ENCODE results near the gene SLC36A2.
"Not testable (repeated sequence)": the region's sequence is repeated elsewhere in the genome, so short reads cannot be mapped to it uniquely, and the experiment has no call there.

The SLC36A2 gene

DNA sequence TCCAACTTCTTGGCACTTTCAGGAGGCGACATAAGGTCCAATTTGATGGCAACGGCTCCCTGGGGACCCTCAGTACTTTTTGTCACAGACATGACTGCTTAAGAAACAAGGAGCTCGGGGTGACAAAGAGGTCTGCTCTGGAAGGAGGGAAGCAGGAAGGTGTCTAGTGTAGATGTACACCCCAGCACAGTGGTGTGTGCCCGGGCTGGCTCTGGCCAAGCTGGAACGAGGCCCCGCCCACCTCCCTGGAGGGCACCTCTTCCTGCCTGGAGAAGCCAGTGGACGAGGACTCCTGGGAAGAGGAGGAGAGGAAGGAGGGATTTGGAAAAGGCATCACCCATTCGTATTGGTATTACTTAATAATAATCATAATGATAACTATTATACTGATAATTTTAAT is at the start of gene SLC36A2:
Gene SLC36A2 (minus strand): TSS at position 191 of the 400 bp plus-strand sequence. CDS start 99 bp downstream, at position 92.
- no peak for DNase-seq (ENCODE audit: low spot score)

GRCh38 chr5:151388960-151389359 is 41.6 kb upstream of the SLC36A2 start:
- no peak for DNase-seq (ENCODE audit: low spot score)

- DNase-seq (ENCODE audit: low spot score), result no peak
Observed at GRCh38 chr5:151384106-151384505, 36.7 kb upstream of the SLC36A2 start.

GRCh38 chr5:151383011-151383410 is 35.7 kb upstream of the SLC36A2 start:
- DNase-seq (ENCODE audit: low spot score), result no peak

DNA sequence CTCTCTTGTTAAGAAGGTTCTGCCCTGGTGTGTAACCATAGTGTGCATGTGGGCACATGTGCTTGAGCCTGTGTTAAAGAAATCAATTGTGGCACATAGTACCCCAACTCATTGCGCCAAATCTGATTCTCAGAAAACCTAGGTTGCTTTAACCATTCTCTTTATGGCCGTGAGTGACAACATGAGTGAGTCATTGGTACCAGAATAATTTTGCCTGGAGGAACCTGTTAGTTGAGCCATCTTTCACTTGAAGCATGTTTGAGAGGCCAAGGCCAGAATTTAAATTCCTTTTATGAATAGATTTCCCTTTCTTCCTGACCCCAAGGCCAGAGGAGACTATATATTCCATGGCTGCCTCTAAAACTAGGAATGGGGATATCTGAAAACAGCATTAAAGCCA is 35.2 kb upstream of the SLC36A2 start:
- DNase-seq (ENCODE audit: low spot score), result no peak

- no peak for DNase-seq (ENCODE audit: low spot score)
Observed at GRCh38 chr5:151381899-151382298, 34.5 kb upstream of the SLC36A2 start.

GRCh38 chr5:151378616-151379015 is 31.3 kb upstream of the SLC36A2 start:
- DNase-seq (ENCODE audit: low spot score), result no peak

- DNase-seq (ENCODE audit: low spot score), result no peak
Observed at GRCh38 chr5:151374539-151374938, 27.2 kb upstream of the SLC36A2 start.

- DNase-seq (ENCODE audit: low spot score), result not testable (repeated sequence)
Observed at GRCh38 chr5:151367038-151367437, 19.7 kb upstream of the SLC36A2 start.

- no peak for DNase-seq (ENCODE audit: low spot score)
Observed at GRCh38 chr5:151363673-151364072, 16.3 kb upstream of the SLC36A2 start.

- no peak for DNase-seq (ENCODE audit: low spot score)
Observed at GRCh38 chr5:151362970-151363369, 15.6 kb upstream of the SLC36A2 start.

- DNase-seq (ENCODE audit: low spot score), result no peak
Observed at GRCh38 chr5:151359391-151359790, 12.0 kb upstream of the SLC36A2 start.

DNA sequence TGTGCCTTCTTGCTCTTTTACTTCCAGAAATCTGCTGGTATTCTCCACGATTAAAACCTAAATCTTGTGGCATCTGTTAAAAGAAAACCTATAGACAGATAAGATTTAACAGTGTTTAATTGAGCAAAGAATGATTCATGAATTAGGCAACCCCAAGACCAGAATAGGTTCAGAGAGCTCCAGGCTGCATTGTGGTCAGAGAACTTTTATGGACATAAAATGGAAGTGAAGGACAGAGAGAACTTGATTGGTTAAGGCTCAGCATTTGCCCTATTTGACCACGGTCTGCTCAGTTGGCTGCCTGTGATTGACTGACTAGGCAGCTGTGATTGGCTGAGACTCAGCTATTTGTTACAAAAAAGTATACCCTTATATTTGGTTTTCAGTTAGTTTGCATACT is 10.4 kb upstream of the SLC36A2 start:
- DNase-seq (ENCODE audit: low spot score), result no peak

DNA sequence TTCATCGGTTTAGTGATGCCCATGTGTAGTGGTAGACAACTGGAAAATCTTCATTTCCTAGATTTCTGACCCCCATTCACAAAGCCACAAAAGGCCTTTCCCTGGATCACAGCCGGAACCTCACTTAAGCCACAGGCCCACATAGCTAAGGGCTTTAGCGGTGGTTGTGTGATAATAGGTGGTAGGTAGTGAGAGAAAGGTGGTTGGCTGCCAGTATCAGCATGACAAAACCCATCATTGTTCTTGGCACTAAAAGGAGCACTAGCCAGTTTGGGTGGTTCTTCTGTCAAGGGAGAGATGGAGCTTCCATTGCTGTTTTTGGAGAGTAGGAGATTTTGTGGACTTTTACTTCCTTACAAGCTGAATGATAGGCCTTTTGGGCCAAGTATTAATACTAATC is 9.7 kb upstream of the SLC36A2 start:
- DNase-seq (ENCODE audit: low spot score), result no peak

DNA sequence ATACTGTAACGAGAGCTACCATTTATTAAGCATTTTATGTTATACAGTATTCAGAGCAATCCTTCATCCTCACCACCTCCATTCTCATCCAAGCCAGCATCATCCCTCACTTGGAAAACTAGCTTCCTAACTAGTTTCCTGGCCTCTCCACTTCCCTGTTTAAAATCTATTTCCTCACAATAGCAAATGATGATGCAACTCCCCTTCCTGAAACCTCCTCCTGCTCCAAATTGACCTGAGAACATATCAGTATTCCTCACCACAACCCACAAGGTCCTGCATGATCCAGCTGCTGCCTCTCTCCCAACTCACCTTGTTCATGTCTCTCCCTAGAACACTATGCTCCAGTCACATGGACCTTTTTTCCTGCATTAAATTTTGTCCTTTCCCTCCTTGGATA is 4.3 kb upstream of the SLC36A2 start:
- no peak for DNase-seq (ENCODE audit: low spot score)

DNA sequence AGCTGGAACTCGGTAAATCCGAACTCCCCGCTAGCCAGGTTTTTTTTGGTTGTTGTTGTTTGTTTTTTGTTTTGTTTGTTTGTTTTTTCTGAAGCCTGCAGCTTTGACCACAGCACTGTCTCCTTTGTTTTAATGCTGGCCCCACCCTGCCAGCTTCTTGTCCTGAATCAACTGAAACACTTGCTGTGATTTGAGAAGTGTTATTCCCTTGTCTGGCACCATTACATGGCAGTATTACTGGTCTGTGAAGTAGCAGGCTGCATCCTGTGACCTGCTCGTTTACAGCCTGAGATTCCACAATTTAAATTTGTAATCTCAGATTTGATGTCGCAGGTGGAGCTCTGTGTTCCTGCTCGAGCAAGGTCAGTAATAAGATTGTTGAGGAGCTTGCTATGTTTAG is 1.4 kb upstream of the SLC36A2 start:
- DNase-seq (ENCODE audit: low spot score), result no peak

DNA sequence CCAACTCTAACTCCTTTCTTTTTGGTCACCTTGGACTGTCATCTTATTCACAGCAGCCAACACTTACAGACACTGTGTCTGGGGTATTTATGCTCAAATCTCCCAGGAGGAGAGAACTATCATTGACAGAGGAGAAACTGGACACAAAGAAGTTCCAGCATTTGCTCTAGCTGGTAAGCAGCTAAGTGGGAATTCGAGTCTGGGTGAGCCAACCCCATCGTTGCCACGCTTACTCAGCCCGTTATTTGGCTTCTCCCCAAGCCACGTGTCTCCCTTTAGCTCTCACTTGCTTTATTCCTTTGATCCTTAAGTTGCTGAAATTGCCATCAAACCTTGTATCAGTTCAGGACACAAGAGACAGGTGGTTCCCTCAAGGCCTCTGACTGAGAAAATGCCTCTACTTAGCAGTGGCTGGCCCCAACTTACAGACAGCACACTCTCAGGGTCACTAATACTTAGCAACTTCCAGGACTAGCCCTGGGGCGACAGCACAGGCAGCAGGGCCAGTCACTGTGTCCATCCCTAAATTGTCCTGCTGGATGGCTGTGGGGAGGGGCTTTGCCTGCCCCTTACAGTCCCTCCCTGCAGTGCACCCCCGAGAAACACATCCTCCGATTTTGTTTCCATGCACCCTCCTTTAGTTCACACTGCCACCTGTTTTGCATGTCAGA is 1.4 kb downstream of the SLC36A2 start:
- DNase-seq (ENCODE audit: low spot score), result no peak

- DNase-seq (ENCODE audit: low spot score), result no peak
Observed at GRCh38 chr5:151345187-151345807, 2.1 kb downstream of the SLC36A2 start.

- DNase-seq (ENCODE audit: low spot score), result no peak
Observed at GRCh38 chr5:151344088-151344487, 3.3 kb downstream of the SLC36A2 start.

GRCh38 chr5:151340004-151340403 is 7.4 kb downstream of the SLC36A2 start:
- no peak for DNase-seq (ENCODE audit: low spot score)

DNA sequence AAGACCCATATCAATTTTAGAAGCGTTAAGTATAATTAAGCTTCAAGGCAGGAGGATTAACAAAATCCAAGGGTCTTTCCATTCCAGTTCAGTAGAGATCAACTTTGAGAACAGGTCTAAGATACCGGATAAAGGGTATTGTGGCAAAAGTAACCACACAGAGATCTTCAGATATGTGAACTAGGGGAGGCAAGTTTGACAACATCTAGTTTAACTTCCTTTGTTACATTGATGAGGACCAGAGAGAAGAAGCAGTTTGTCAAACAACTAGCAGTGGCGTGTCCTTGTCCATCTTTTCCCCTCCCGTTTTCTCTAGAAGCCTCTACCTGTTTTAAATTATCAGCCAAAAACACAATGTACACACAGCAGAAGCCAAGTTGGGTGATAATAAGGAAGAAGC is 8.6 kb downstream of the SLC36A2 start:
- DNase-seq (ENCODE audit: low spot score), result no peak

- no peak for DNase-seq (ENCODE audit: low spot score)
Observed at GRCh38 chr5:151332857-151333256, 14.5 kb downstream of the SLC36A2 start.

GRCh38 chr5:151328734-151329133 is 18.6 kb downstream of the SLC36A2 start:
- no peak for DNase-seq (ENCODE audit: low spot score)

- DNase-seq (ENCODE audit: low spot score), result no peak
Observed at GRCh38 chr5:151327585-151327984, 19.8 kb downstream of the SLC36A2 start.

Data from HuH-7 (cell line).